Vagina (tissue), 2 donors: ENCODE data around the gene TBC1D22A.

Experiments
- CTCF ChIP-seq, 3 experiments: fragments of 450-650 bp in 2 of 3; fragments of 200-600 bp in 1 of 3; sonication (generic) in 1 of 3; IDR thresholded peaks; one replicate each; pipeline ENCODE4 v1.5.1; 2017 to 2019; ENCODE audit warnings: antibody characterized with exemption in 3 of 3, mild to moderate bottlenecking in 2 of 3, moderate library complexity in 2 of 3
- POLR2A ChIP-seq, 2 donors: fragments of 450-650 bp; IDR thresholded peaks; one replicate each; pipeline ENCODE4 v1.6.1; 2017; ENCODE audit warnings: antibody characterized with exemption in 2 of 2, mild to moderate bottlenecking in 2 of 2, moderate library complexity in 2 of 2
- POLR2AphosphoS5 ChIP-seq, 2 donors: sonication (generic); formaldehyde crosslinking; IDR thresholded peaks; one replicate each; pipeline ENCODE4 v1.9.0; 2017; ENCODE audit warnings: antibody characterized with exemption in 2 of 2, mild to moderate bottlenecking in 2 of 2, low read depth in 1 of 2; ENCODE audit not compliant: insufficient read depth in 1 of 2

GRCh38 chr22:47180796-47181195, 418.3 kb downstream of the TBC1D22A start:
- TF ChIP-seq POLR2A (IDR thresholded peaks at IDR 0.05) (no peak), CTCF (IDR thresholded peaks at IDR 0.05) (no peak), POLR2AphosphoS5 (IDR thresholded peaks at IDR 0.05; ENCODE audit: insufficient read depth in 1 of 2, low read depth in 1 of 2) (no peak)
